Ascending aorta (tissue), 2 donors: ENCODE data around the gene PLXNA3. TPM values are rescaled to one million over a fixed set of nuclear protein-coding genes. Genes with fewer than 3 reads are reported as not detected.

Experiments
- DNase-seq, 2 donors: peaks; one replicate each; pipeline ENCODE4 v3.0.0-alpha.2; 2019; ENCODE audit warnings: low spot score in 2 of 2
- H3K27ac ChIP-seq, 2 donors: fragments of 200-600 bp; sonication (generic); one replicate each; pipeline ENCODE4 v1.5.1; 2016 to 2017; ENCODE audit warnings: mild to moderate bottlenecking in 1 of 2
- H3K27me3 ChIP-seq: fragments of 200-600 bp; sonication (generic); one replicate; pipeline ENCODE4 v1.5.1; 2017
- H3K36me3 ChIP-seq, 2 donors: fragments of 200-600 bp; sonication (generic); one replicate each; pipeline ENCODE4 v1.5.1; 2016
- H3K4me1 ChIP-seq, 2 donors: fragments of 200-600 bp; sonication (generic); one replicate each; pipeline ENCODE4 v1.5.1; 2016 to 2017; ENCODE audit warnings: mild to moderate bottlenecking in 1 of 2
- H3K4me3 ChIP-seq, 2 donors: fragments of 200-600 bp; sonication (generic); one replicate each; pipeline ENCODE4 v1.5.1; 2016 to 2017; ENCODE audit warnings: mild to moderate bottlenecking in 1 of 2
- H3K9me3 ChIP-seq, 2 donors: fragments of 200-600 bp; sonication (generic); one replicate each; pipeline ENCODE4 v1.5.1; 2016
- intact Hi-C: fragments of 100-400 bp; cut with DNase I; formaldehyde crosslinking; loops from one replicate; pipeline ENCODE4 v1.15.1; 2023
- total RNA-seq: library from RNA; depleted of rRNA; stranded (reverse); fragments of >200 nt; gene quantifications from one replicate; pipeline ENCODE4 v1.1.0, GENCODE V29; 2016
- TF ChIP-seq, protein P1 (sequence below), 3 experiments: fragments of 200-600 bp in 2 of 3; fragments of 450-650 bp in 1 of 3; sonication (generic) in 2 of 3; IDR thresholded peaks; one replicate each; pipeline ENCODE4 v1.5.1; 2016 to 2019; ENCODE audit warnings: antibody characterized with exemption in 3 of 3, mild to moderate bottlenecking in 1 of 3, moderate library complexity in 1 of 3

Gene PLXNA3
- total RNA-seq, 1 donor from 2014 or later, result 10.0 TPM

DNA sequence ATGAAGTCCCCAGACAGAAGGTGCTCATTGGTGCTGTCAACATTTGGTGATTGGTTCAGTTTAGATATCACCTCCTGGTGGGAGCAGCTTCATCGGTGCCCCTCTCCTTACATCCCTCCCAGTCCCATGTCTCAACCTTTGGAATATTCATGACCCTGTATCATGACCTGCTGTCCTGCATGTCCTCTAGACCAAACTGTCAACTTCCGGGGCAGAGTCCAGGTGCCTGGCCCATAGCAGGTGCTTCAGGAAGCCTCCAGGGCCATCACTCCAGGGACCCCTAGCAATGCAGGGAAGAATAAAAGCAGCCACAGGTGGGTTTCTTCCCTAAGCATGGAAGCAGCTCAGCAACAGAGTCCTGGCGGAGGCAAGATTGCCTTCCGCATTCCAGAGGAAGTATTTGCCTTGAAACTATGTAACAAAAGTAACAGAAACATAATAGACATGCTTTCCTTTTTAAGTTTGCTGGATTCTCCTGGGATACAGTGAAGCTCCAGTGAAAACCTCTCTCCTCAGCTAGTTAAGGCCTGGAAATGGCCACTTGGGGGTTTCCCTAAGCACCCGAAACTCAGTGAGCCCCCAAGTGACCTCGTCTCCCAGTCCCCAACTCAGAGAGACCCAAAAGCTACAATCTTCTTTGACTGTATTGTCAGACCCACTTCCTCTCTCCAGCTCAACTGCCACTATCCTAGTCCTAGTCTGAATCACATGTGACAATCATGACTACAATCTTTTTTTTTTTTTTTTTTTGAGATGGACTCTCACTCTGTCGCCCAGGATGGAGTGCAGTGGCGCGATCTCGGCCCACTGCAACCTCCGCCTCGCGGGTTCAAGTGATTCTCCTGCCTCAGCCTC, 30.9 kb upstream of the PLXNA3 start:
- DNase-seq, result no peak
- H3K27ac ChIP-seq, result peak overlapping the region in 1 of 2 donors; percentile 33
- TF ChIP-seq, protein P1, sequence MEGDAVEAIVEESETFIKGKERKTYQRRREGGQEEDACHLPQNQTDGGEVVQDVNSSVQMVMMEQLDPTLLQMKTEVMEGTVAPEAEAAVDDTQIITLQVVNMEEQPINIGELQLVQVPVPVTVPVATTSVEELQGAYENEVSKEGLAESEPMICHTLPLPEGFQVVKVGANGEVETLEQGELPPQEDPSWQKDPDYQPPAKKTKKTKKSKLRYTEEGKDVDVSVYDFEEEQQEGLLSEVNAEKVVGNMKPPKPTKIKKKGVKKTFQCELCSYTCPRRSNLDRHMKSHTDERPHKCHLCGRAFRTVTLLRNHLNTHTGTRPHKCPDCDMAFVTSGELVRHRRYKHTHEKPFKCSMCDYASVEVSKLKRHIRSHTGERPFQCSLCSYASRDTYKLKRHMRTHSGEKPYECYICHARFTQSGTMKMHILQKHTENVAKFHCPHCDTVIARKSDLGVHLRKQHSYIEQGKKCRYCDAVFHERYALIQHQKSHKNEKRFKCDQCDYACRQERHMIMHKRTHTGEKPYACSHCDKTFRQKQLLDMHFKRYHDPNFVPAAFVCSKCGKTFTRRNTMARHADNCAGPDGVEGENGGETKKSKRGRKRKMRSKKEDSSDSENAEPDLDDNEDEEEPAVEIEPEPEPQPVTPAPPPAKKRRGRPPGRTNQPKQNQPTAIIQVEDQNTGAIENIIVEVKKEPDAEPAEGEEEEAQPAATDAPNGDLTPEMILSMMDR (IDR thresholded peaks at IDR 0.05), result no peak
- peak overlapping the region in 1 of 2 donors; percentile 86 for H3K4me3 ChIP-seq
- H3K9me3 ChIP-seq, result no peaks in the 10 kb centered on the region
- intact Hi-C loops, result loop anchor here (5.0 kb wide), 1 partner anchor 105 kb away; no protein-coding TSS in a partner anchor
- peaks cover 2 to 8% of the 10 kb centered on the region in 2 donors for H3K4me1 ChIP-seq
- H3K27me3 ChIP-seq, result no peaks in the 10 kb centered on the region
- peaks cover 0 to under 1% of the 10 kb centered on the region in 2 donors for H3K36me3 ChIP-seq

DNA sequence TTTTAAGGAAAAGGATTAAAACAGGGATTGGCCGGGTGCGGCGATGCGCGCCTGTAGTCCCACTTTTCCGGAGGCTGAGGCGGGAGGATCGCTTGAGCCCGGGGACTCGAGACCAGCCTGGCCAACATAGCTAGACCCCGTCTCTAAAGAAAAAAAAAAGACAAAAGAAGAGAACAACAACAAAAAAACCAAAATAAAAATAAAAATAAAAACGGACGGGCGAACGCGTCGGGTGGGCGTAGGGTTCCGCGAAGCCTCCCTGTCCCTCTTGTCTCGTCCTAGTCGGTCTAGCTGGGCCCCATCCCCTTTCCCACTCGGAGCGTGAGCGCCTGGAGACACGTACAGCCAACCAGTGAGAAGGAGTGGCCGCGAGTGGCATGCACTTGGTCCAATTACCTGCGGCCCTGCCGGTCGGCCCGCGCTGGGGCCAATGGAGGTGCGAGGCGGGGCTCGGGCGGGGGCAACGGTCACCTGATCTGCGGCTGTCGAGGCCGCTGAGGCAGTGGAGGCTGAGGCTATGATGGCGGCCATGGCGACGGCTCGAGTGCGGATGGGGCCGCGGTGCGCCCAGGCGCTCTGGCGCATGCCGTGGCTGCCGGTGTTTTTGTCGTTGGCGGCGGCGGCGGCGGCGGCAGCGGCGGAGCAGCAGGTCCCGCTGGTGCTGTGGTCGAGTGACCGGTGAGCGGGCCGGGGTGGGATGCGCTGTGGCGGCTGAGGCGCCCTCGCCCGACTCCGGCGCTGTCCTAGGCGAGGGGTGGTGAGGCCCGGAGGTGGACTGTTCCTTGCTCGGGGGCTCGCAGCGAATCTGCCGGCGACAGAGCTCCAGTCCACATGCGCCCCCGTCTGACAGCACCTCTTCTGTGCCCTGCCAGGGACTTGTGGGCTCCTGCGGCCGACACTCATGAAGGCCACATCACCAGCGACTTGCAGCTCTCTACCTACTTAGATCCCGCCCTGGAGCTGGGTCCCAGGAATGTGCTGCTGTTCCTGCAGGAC, 29.6 kb upstream of the PLXNA3 start, which contains the start of gene ATP6AP1:
Gene ATP6AP1, plus strand, starts transcription at position 502 of the 996 bp plus-strand sequence. Its CDS starts 16 bp downstream, at position 518.
- intact Hi-C loops, result loop anchor here (1.0 to 5.0 kb wide), 4 partner anchors 8 to 104 kb away; no protein-coding TSS in a partner anchor
- H3K27me3 ChIP-seq, result no peaks in the 10 kb centered on the region
- TF ChIP-seq, protein P1 (IDR thresholded peaks at IDR 0.05), result no peak
- peak within 1 kb of the TSS; percentile 59 to 83 for H3K27ac ChIP-seq
- peaks cover 2 to 8% of the 10 kb centered on the region in 2 donors for H3K4me1 ChIP-seq
- peaks cover 5 to 8% of the 10 kb centered on the region in 2 donors for H3K36me3 ChIP-seq
- peak; percentile 78 to 95 for DNase-seq
- peak within 1 kb of the TSS; percentile 43 to 86 for H3K4me3 ChIP-seq
- no peaks in the 10 kb centered on the region for H3K9me3 ChIP-seq

DNA sequence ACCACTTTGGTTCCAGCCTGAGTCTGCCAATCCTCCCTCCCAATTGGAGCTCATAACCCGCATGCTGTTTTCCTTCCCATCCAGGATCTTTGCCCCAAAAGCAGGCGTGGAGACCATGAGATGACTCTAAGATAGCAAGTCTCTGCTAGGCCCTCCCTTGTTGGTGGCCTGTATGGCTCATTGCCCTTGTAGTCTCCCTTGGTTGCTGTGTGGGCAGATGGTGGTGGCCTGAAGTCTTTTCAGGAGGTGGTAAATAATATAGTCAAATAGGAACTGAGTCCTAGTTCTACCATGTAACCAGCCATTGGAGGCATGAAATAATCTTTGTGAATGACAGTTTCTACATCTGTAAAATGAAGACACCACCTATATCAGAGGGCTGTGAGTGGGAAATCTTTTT, 28.4 kb upstream of the PLXNA3 start:
- DNase-seq, result no peak
- intact Hi-C loops, result loop anchor here (5.0 kb wide), 1 partner anchor 103 kb away; no protein-coding TSS in a partner anchor
- Histone ChIP-seq H3K4me3 (peak overlapping the region; percentile 43 to 86), H3K4me1 (peaks cover 2 to 8% of the 10 kb centered on the region in 2 donors), H3K9me3 (no peaks in the 10 kb centered on the region), H3K27ac (no peak overlapping the region), H3K36me3 (peaks cover 8 to 12% of the 10 kb centered on the region in 2 donors), H3K27me3 (no peaks in the 10 kb centered on the region)
- TF ChIP-seq, protein P1 (IDR thresholded peaks at IDR 0.05), result no peak

DNA sequence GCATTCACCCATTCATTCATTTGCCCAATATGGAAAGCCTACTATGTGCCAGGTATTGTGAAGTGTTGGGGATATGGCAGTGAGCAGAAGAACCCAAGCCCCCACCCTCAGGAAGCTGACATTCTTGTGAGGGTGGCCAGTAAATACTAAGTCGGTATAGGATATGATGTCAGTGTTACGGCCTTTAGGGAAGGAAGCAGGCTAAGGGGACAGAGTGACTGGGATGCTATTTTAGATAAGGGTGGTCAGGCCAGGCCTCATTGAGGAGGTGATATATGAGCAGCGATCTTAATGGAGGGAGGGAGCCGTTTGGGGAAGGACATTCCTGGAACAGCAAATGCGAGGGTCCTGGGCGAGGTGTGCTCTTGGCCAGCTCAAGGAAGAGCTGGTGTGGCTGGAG, 27.6 kb upstream of the PLXNA3 start:
- TF ChIP-seq, protein P1 (IDR thresholded peaks at IDR 0.05), result no peak
- H3K36me3 ChIP-seq, result peaks cover 11 to 12% of the 10 kb centered on the region in 2 donors
- H3K27ac ChIP-seq, result no peak overlapping the region
- no peak for DNase-seq
- intact Hi-C loops, result no loop called here
- H3K9me3 ChIP-seq, result no peaks in the 10 kb centered on the region
- peaks cover 2 to 8% of the 10 kb centered on the region in 2 donors for H3K4me1 ChIP-seq
- H3K27me3 ChIP-seq, result no peaks in the 10 kb centered on the region
- H3K4me3 ChIP-seq, result no peak overlapping the region

DNA sequence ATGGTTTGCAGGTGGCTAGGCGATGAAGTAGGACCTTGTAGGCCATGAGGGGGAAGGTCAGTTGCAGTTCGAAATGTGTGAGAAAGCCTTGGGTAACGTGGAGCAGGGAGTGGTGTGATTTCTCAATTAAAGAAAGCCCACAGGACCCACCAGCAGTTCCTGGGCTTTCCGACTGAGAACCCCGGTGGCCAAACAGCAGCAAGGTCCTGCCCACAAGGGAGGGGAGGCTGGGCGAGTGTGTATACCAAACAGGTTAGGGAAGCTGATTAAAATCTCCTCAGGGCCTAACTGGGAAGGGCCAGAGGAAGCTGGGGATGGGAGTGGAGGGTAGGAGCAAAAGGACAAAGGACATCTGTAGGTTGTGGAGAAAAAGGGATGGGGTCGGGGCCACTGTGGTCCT, 27.2 kb upstream of the PLXNA3 start:
- intact Hi-C loops, result no loop called here
- Histone ChIP-seq H3K4me3 (no peak overlapping the region), H3K27ac (no peak overlapping the region), H3K36me3 (peaks cover 11 to 12% of the 10 kb centered on the region in 2 donors), H3K4me1 (peaks cover 2 to 8% of the 10 kb centered on the region in 2 donors), H3K9me3 (no peaks in the 10 kb centered on the region), H3K27me3 (no peaks in the 10 kb centered on the region)
- TF ChIP-seq, protein P1 (IDR thresholded peaks at IDR 0.05), result no peak
- DNase-seq, result no peak
